IMR-90 (cell line): ENCODE data around the gene WNT10A. TPM values are rescaled to one million over a fixed set of nuclear protein-coding genes. Genes with fewer than 3 reads are reported as not detected.

Experiments used
- ATAC-seq: fragments of 200-7000 bp; cut with Tn5 transposase; 2 replicates; pipeline ENCODE4 v1.9.1; 2020; ENCODE audit warnings: low read depth, mild to moderate bottlenecking, moderate library complexity
- BruUV-seq: library from RNA; stranded (reverse); fragments of 400-500 nt; replicated peaks from 2 replicates; lab custom pipeline; 2021; lab: Mats Ljungman, UMichigan
- CTCF ChIA-PET: fragments of 300-600 bp; formaldehyde crosslinking; extraction: SDS; loops from one replicate; lab custom pipeline; 2021; ENCODE audit warnings: antibody characterized with exemption; lab: Yijun Ruan, JAX
- POLR2A ChIA-PET: fragments of 300-600 bp; sonication (Branson Sonifier 250); formaldehyde crosslinking; loops from one replicate; lab custom pipeline; 2022; ENCODE audit warnings: antibody characterized with exemption; ENCODE audit not compliant: unreplicated experiment; lab: Charles Lee
- DNase-seq: peaks from one replicate; pipeline ENCODE4 v3.0.0; 2013
- H2AFZ ChIP-seq: replicated peaks from 2 replicates; pipeline ENCODE3; 2013; ENCODE audit warnings: low read length, mild to moderate bottlenecking; ENCODE audit not compliant: poor library complexity
- H2AK5ac ChIP-seq: 2 replicates; pipeline ENCODE4 v1.6.1; 2013; ENCODE audit warnings: low read depth, low read length, inconsistent platforms
- H2AK9ac ChIP-seq: replicated peaks from 2 replicates; pipeline ENCODE3; 2013; ENCODE audit warnings: mild to moderate bottlenecking, low read depth, low read length, moderate library complexity; ENCODE audit not compliant: poor library complexity
- H2BK120ac ChIP-seq: 2 replicates; pipeline ENCODE4 v1.6.1; 2013; ENCODE audit warnings: low read depth, low read length, inconsistent platforms
- H2BK15ac ChIP-seq: 3 replicates; pipeline ENCODE4 v1.6.1; 2013; ENCODE audit warnings: low read depth, low read length, inconsistent platforms
- H2BK20ac ChIP-seq: 2 replicates; pipeline ENCODE4 v1.6.1; 2013; ENCODE audit warnings: low read depth, mild to moderate bottlenecking, inconsistent platforms, low read length, moderate library complexity
- H2BK5ac ChIP-seq: 2 replicates; pipeline ENCODE4 v1.6.1; 2013; ENCODE audit warnings: mild to moderate bottlenecking, low read depth, low read length, inconsistent platforms; ENCODE audit not compliant: poor library complexity, severe bottlenecking
- H3K14ac ChIP-seq: replicated peaks from 2 replicates; pipeline ENCODE4 v1.6.1; 2013; ENCODE audit warnings: low read depth, low read length, inconsistent platforms
- H3K18ac ChIP-seq: 2 replicates; pipeline ENCODE4 v1.6.1; 2013; ENCODE audit warnings: low read depth, low read length, control low read depth
- H3K23ac ChIP-seq: 2 replicates; pipeline ENCODE4 v1.6.1; 2013; ENCODE audit warnings: low read depth, low read length, inconsistent platforms
- H3K27ac ChIP-seq: 2 replicates; pipeline ENCODE4 v1.5.1; 2013; ENCODE audit warnings: mild to moderate bottlenecking, control low read depth, low read length; ENCODE audit not compliant: insufficient read depth
- H3K27me3 ChIP-seq: 2 replicates; pipeline ENCODE4 v1.6.1; 2013; ENCODE audit warnings: low read length; ENCODE audit not compliant: control insufficient read depth, insufficient read depth
- H3K36me3 ChIP-seq: 2 replicates; pipeline ENCODE4 v1.6.1; 2013; ENCODE audit warnings: low read length, mixed read lengths; ENCODE audit not compliant: control insufficient read depth, insufficient read depth
- H3K4ac ChIP-seq: 2 replicates; pipeline ENCODE4 v1.6.1; 2013; ENCODE audit warnings: low read depth, low read length, inconsistent platforms
- H3K4me1 ChIP-seq: 2 replicates; pipeline ENCODE4 v1.6.1; 2013; ENCODE audit warnings: low read length, mixed read lengths; ENCODE audit not compliant: control insufficient read depth, insufficient read depth
- H3K4me2 ChIP-seq: 2 replicates; pipeline ENCODE4 v1.6.1; 2013; ENCODE audit warnings: low read depth, mild to moderate bottlenecking, control low read depth, low read length, moderate library complexity
- H3K4me3 ChIP-seq: 2 replicates; pipeline ENCODE4 v1.5.1; 2013; ENCODE audit warnings: low read depth, mild to moderate bottlenecking, control low read depth, low read length, moderate library complexity; ENCODE audit not compliant: insufficient read depth
- H3K56ac ChIP-seq: 2 replicates; pipeline ENCODE4 v1.6.1; 2013; ENCODE audit warnings: low read length, inconsistent platforms; ENCODE audit not compliant: insufficient read depth; ENCODE audit errors: extremely low read depth
- H3K79me1 ChIP-seq, 2 experiments: 2 replicates each; pipeline ENCODE4 v1.6.1; 2013; ENCODE audit warnings: low read length in 2 of 2, inconsistent platforms in 1 of 2, low read depth in 1 of 2
- H3K9ac ChIP-seq: 2 replicates; pipeline ENCODE4 v1.6.1; 2013; ENCODE audit warnings: low read depth, low read length, control low read depth
- H3K9me1 ChIP-seq: 2 replicates; pipeline ENCODE4 v1.6.1; 2013; ENCODE audit warnings: low read length, inconsistent platforms; ENCODE audit not compliant: insufficient read depth
- H3K9me3 ChIP-seq: 2 replicates; pipeline ENCODE4 v1.6.1; 2013; ENCODE audit warnings: low read length; ENCODE audit not compliant: control insufficient read depth, insufficient read depth
- H4K20me1 ChIP-seq: 2 replicates; pipeline ENCODE4 v1.6.1; 2013; ENCODE audit warnings: low read length, inconsistent platforms; ENCODE audit not compliant: insufficient read depth
- H4K5ac ChIP-seq: 2 replicates; pipeline ENCODE4 v1.6.1; 2013; ENCODE audit warnings: mild to moderate bottlenecking, low read depth, low read length, control low read depth
- H4K8ac ChIP-seq, 2 experiments: 2 replicates each; pipeline ENCODE4 v1.6.1; 2013; ENCODE audit warnings: low read depth in 2 of 2, low read length in 2 of 2, control low read depth in 1 of 2, inconsistent platforms in 1 of 2
- H4K91ac ChIP-seq: 2 replicates; pipeline ENCODE4 v1.6.1; 2013; ENCODE audit warnings: low read depth, low read length, inconsistent platforms; ENCODE audit not compliant: insufficient read depth
- BHLHE40 ChIP-seq: fragments of 150-350 bp; IDR thresholded peaks from 2 replicates; pipeline ENCODE4 v1.6.1; 2016; ENCODE audit warnings: mild to moderate bottlenecking, low read depth, low read length
- CEBPB ChIP-seq: IDR thresholded peaks from 2 replicates; pipeline ENCODE4 v1.6.1; 2012; ENCODE audit warnings: low read depth, low read length, improper control_type of control experiment
- CTCF ChIP-seq: conservative IDR thresholded peaks from 2 replicates; pipeline ENCODE4 v1.5.1; 2012; ENCODE audit warnings: mild to moderate bottlenecking, low read depth, low read length, improper control_type of control experiment
- FOS ChIP-seq: fragments of 150-350 bp; IDR thresholded peaks from 2 replicates; pipeline ENCODE4 v1.6.1; 2016; ENCODE audit warnings: low read depth, low read length
- MAFK ChIP-seq: IDR thresholded peaks from 2 replicates; pipeline ENCODE4 v1.6.1; 2012; ENCODE audit warnings: low read depth, low read length, improper control_type of control experiment
- MAZ ChIP-seq: IDR thresholded peaks from 2 replicates; pipeline ENCODE4 v1.6.1; 2012; ENCODE audit warnings: low read depth, mild to moderate bottlenecking, low read length, improper control_type of control experiment, moderate library complexity, borderline replicate concordance
- MXI1 ChIP-seq: IDR thresholded peaks from 2 replicates; pipeline ENCODE4 v1.6.1; 2012; ENCODE audit warnings: low read depth, mild to moderate bottlenecking, low read length, moderate library complexity, borderline replicate concordance
- NFE2L2 ChIP-seq: fragments of 150-350 bp; IDR thresholded peaks from 2 replicates; pipeline ENCODE4 v1.6.1; 2016; ENCODE audit warnings: low read depth, mild to moderate bottlenecking, low read length
- POLR2A ChIP-seq: IDR thresholded peaks from 2 replicates; pipeline ENCODE4 v1.6.1; 2012; ENCODE audit warnings: mild to moderate bottlenecking, low read depth, low read length
- RAD21 ChIP-seq: IDR thresholded peaks from 2 replicates; pipeline ENCODE4 v1.6.1; 2012; ENCODE audit warnings: low read length, improper control_type of control experiment
- RCOR1 ChIP-seq: IDR thresholded peaks from 2 replicates; pipeline ENCODE4 v1.6.1; 2012; ENCODE audit warnings: mild to moderate bottlenecking, low read length, improper control_type of control experiment; ENCODE audit not compliant: insufficient replicate concordance
- RFX5 ChIP-seq: IDR thresholded peaks from 2 replicates; pipeline ENCODE4 v1.8.0; 2012; ENCODE audit warnings: low read depth, mild to moderate bottlenecking, low read length, moderate library complexity
- SMC3 ChIP-seq: fragments of 150-350 bp; IDR thresholded peaks from 2 replicates; pipeline ENCODE4 v1.6.1; 2016; ENCODE audit warnings: low read depth, mild to moderate bottlenecking, antibody characterized with exemption, low read length, moderate library complexity
- WGBS, 2 experiments: methylation state at CpG; one replicate each; pipeline versions ENCODE4 v1.1.5 to v1.1.7; 2013; ENCODE audit warnings: missing lambda C conversion rate in 2 of 2; ENCODE audit not compliant: insufficient read length in 1 of 2; ENCODE audit errors: extremely low coverage in 2 of 2; 5-methylcytosine and 5-hydroxymethylcytosine counted together
- dilution Hi-C: fragments of 300-500 bp; cut with HindIII; formaldehyde crosslinking; loops from one replicate; pipeline ENCODE4 v1.14.3; 2018; ENCODE audit warnings: low sequenced_read_pairs; ENCODE audit not compliant: unreplicated experiment
- in situ Hi-C: fragments of 300-500 bp; cut with MboI; formaldehyde crosslinking; loops from 3 replicates; pipeline ENCODE4 v1.14.3; 2019; ENCODE audit warnings: low sequenced_read_pairs, inconsistent platforms, mixed read lengths
- intact Hi-C: fragments of 100-400 bp; cut with micrococcal nuclease; formaldehyde crosslinking; loops from 2 replicates; pipeline ENCODE4 v1.10.0; 2022
- polyA plus RNA-seq, 3 experiments: library from polyadenylated mRNA; depleted of rRNA; stranded (reverse); fragments of >200 nt; gene quantifications; 2 replicates each; pipeline ENCODE4 v1.2.3, GENCODE V29; 2012; ENCODE audit warnings: low replicate concordance in 1 of 3
- total RNA-seq: library from RNA; depleted of rRNA; stranded (reverse); fragments of >200 nt; gene quantifications from 2 replicates; pipeline ENCODE4 v1.2.3, GENCODE V29; 2012
- TF ChIP-seq, protein P1 (sequence below): fragments of 150-350 bp; IDR thresholded peaks from 2 replicates; pipeline ENCODE4 v1.6.1; 2016; ENCODE audit warnings: low read depth, mild to moderate bottlenecking, low read length, moderate library complexity, borderline replicate concordance
- TF ChIP-seq, protein P2 (sequence below): fragments of 150-350 bp; IDR thresholded peaks from 2 replicates; pipeline ENCODE4 v1.6.1; 2017; ENCODE audit warnings: mild to moderate bottlenecking, antibody characterized with exemption, low read length, low read depth

The WNT10A gene
- total and polyA plus RNA-seq, 2 of the 4 experiments (the other 2 are of a cell fraction) = not detected

- Histone ChIP-seq H4K5ac (no peak overlapping the region), H3K27me3 (peaks cover 86% of the 10 kb centered on the region), H2BK15ac (no peak overlapping the region), H2BK5ac (no peak overlapping the region), H4K8ac (no peak overlapping the region), H2AFZ (no peak overlapping the region), H3K4me3 (no peak overlapping the region), H2BK20ac (no peak overlapping the region), H3K27ac (no peak overlapping the region), H3K56ac (no peak overlapping the region), H3K9ac (no peak overlapping the region), H2AK9ac (no peak overlapping the region), H3K9me3 (peaks cover 4% of the 10 kb centered on the region; the same call in 1 of the 2 replicates), H4K91ac (no peak overlapping the region), H2AK5ac (no peak overlapping the region), H3K4ac (no peak overlapping the region), H3K4me1 (peaks cover 5% of the 10 kb centered on the region; the same call in 1 of the 2 replicates), H3K14ac (no peak overlapping the region), H4K20me1 (no peaks in the 10 kb centered on the region; the same call in 1 of the 2 replicates), H3K4me2 (no peak overlapping the region), H2BK120ac (no peak overlapping the region), H3K79me1 (no peaks in the 10 kb centered on the region), H3K18ac (no peak overlapping the region), H3K36me3 (no peaks in the 10 kb centered on the region), H3K23ac (no peak overlapping the region), H3K9me1 (no peaks in the 10 kb centered on the region)
- no peak for ATAC-seq
- 8% methylated on average over 2 of the region's 10 CpGs; no CpG with 5 or more reads in 1 of the 2 experiments for WGBS, 2 experiments
- intact Hi-C loops = no loop called here
- CTCF ChIA-PET = no interaction called here
- POLR2A ChIA-PET = no interaction called here
- dilution Hi-C loops = no loop called here
- BruUV-seq = no TSS peak
- in situ Hi-C loops = no loop called here
- no peak for DNase-seq
- TF ChIP-seq NFE2L2 (no peak), RCOR1 (no peak), SMC3 (no peak), MAFK (no peak), CEBPB (no peak), RFX5 (no peak), BHLHE40 (no peak), POLR2A (no peak), FOS (no peak), MXI1 (no peak), RAD21 (no peak), MAZ (no peak), CTCF (no peak)
- TF ChIP-seq, protein P1, sequence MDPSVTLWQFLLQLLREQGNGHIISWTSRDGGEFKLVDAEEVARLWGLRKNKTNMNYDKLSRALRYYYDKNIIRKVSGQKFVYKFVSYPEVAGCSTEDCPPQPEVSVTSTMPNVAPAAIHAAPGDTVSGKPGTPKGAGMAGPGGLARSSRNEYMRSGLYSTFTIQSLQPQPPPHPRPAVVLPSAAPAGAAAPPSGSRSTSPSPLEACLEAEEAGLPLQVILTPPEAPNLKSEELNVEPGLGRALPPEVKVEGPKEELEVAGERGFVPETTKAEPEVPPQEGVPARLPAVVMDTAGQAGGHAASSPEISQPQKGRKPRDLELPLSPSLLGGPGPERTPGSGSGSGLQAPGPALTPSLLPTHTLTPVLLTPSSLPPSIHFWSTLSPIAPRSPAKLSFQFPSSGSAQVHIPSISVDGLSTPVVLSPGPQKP = no peak
- TF ChIP-seq, protein P2, sequence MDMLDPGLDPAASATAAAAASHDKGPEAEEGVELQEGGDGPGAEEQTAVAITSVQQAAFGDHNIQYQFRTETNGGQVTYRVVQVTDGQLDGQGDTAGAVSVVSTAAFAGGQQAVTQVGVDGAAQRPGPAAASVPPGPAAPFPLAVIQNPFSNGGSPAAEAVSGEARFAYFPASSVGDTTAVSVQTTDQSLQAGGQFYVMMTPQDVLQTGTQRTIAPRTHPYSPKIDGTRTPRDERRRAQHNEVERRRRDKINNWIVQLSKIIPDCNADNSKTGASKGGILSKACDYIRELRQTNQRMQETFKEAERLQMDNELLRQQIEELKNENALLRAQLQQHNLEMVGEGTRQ = no peak
These were observed 23.1 kb upstream of the WNT10A start for GRCh38 chr2:218857371-218858137.
